Muscle layer of colon (tissue), 2 donors: ENCODE results near the gene FAAP20.

Experiments
- H3K27ac ChIP-seq: one replicate; pipeline ENCODE4 v1.7.0; 2013; ENCODE audit warnings: low read depth, mild to moderate bottlenecking, low read length, moderate library complexity
- H3K27me3 ChIP-seq, 2 donors: one replicate each; pipeline ENCODE4 v1.7.0; 2013; ENCODE audit warnings: low read length in 2 of 2, mild to moderate bottlenecking in 2 of 2; ENCODE audit not compliant: insufficient read depth in 2 of 2, control insufficient read depth in 1 of 2
- H3K36me3 ChIP-seq: one replicate; pipeline ENCODE4 v1.7.0; 2013; ENCODE audit warnings: mild to moderate bottlenecking, low read length; ENCODE audit not compliant: insufficient read depth
- H3K4me1 ChIP-seq: one replicate; pipeline ENCODE4 v1.7.0; 2013; ENCODE audit warnings: mild to moderate bottlenecking, low read length; ENCODE audit not compliant: insufficient read depth
- H3K4me3 ChIP-seq, 2 donors: one replicate each; pipeline ENCODE4 v1.7.0; 2013; ENCODE audit warnings: low read length in 2 of 2, low read depth in 1 of 2, mild to moderate bottlenecking in 1 of 2, moderate library complexity in 1 of 2
- H3K9ac ChIP-seq: one replicate; pipeline ENCODE4 v1.7.0; 2013; ENCODE audit warnings: low read length
- H3K9me3 ChIP-seq: one replicate; pipeline ENCODE4 v1.7.0; 2013; ENCODE audit warnings: mild to moderate bottlenecking, low read length
- donor health status: abdominal sarcoma.
- donor health status: Adenocarcinoma of cecum.

FAAP20 gene

GRCh38 chr1:2172012-2172411 is 22.6 kb downstream of the FAAP20 start:
- Histone ChIP-seq H3K27ac (no peak overlapping the region), H3K9me3 (no peaks in the 10 kb centered on the region), H3K4me1 (peaks cover 8% of the 10 kb centered on the region), H3K4me3 (no peak overlapping the region), H3K27me3 (no peaks in the 10 kb centered on the region), H3K36me3 (no peaks in the 10 kb centered on the region), H3K9ac (no peak overlapping the region)

DNA sequence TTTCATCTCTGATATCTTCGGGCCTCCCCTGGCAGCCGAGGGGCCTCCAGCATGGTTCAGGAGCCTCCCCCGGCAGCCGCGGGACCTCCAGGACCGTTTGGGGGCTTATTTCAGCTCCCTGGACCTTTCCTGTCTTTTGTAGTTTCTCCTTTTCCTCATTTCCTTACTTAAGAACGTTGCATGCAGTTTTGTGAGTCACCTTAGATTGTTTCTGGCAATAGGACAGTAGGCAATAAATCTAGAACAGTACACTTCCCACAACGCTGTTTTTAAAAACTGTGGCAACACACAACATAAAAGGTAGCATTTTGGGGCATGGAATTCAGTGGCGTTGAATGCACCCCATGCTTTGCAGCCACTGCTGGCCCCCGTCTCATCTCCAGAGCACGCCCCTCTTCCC is 24.4 kb downstream of the FAAP20 start:
- H3K9ac ChIP-seq: no peak overlapping the region
- H3K27me3 ChIP-seq: no peaks in the 10 kb centered on the region
- H3K4me1 ChIP-seq: peaks cover 8% of the 10 kb centered on the region
- no peak overlapping the region for H3K4me3 ChIP-seq
- H3K9me3 ChIP-seq: no peaks in the 10 kb centered on the region
- H3K27ac ChIP-seq: no peak overlapping the region
- no peaks in the 10 kb centered on the region for H3K36me3 ChIP-seq

GRCh38 chr1:2169200-2169836 is 25.3 kb downstream of the FAAP20 start:
- Histone ChIP-seq H3K4me3 (no peak overlapping the region), H3K9me3 (no peaks in the 10 kb centered on the region), H3K27me3 (no peaks in the 10 kb centered on the region), H3K36me3 (no peaks in the 10 kb centered on the region), H3K27ac (no peak overlapping the region), H3K9ac (no peak overlapping the region), H3K4me1 (peaks cover 4% of the 10 kb centered on the region)

DNA sequence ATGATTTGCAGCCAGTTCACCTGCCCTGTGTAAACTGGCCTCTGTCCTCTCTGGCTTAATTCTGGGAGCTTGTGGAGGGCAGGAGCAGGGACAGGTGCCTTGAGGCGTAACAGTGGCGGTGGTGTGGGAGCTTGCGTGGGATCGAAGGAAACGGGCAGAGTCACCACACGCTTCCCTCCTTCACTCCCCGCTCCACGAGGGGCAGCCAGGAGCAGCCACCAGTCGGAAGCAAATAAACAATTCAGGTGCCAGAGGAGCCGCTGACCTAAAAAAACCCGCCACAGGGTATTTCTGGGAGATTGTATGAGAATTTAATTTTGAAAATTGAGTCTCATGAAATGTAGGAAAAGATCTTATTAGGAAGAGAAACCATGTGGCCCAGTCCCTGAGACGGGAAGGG is 26.0 kb downstream of the FAAP20 start:
- no peak overlapping the region for H3K4me3 ChIP-seq

GRCh38 chr1:2168090-2168489 is 26.5 kb downstream of the FAAP20 start:
- Histone ChIP-seq H3K9me3 (no peaks in the 10 kb centered on the region), H3K4me3 (no peak overlapping the region), H3K9ac (no peak overlapping the region), H3K27ac (no peak overlapping the region), H3K36me3 (no peaks in the 10 kb centered on the region), H3K27me3 (no peaks in the 10 kb centered on the region), H3K4me1 (no peaks in the 10 kb centered on the region)

More for the DNA sequence above, 26.0 kb downstream of the FAAP20 start:
- Histone ChIP-seq H3K4me1 (no peaks in the 10 kb centered on the region), H3K27me3 (no peaks in the 10 kb centered on the region), H3K9me3 (no peaks in the 10 kb centered on the region), H3K36me3 (no peaks in the 10 kb centered on the region), H3K27ac (no peak overlapping the region), H3K9ac (no peak overlapping the region)

DNA sequence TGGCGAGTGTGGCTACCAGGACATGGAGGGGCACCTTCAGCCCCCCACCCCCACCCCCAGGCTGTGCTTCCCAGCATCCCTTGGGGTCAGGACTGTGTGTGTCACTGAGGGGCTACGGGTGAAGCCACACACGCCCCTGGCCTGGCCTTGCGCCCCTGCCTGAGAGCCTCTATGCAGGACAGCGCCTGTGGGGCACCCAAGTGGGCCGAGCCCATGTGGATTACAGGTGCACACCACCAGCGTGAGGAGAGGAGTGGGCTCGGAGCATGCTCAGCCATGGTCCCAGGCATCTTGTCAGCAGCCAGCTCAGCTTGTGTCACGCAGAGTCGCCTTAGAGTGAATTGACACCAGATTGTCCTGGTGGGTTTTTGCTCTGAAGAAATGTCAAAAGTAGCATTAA is 27.9 kb downstream of the FAAP20 start:
- H3K27me3 ChIP-seq: no peaks in the 10 kb centered on the region

GRCh38 chr1:2166254-2166653 is 28.3 kb downstream of the FAAP20 start:
- no peaks in the 10 kb centered on the region for H3K9me3 ChIP-seq
- H3K9ac ChIP-seq: no peak overlapping the region
- no peak overlapping the region for H3K27ac ChIP-seq
- no peak overlapping the region for H3K4me3 ChIP-seq
- H3K36me3 ChIP-seq: no peaks in the 10 kb centered on the region
- H3K27me3 ChIP-seq: no peaks in the 10 kb centered on the region
- no peaks in the 10 kb centered on the region for H3K4me1 ChIP-seq

More for the DNA sequence above, 27.9 kb downstream of the FAAP20 start:
- H3K4me1 ChIP-seq: no peaks in the 10 kb centered on the region
- no peak overlapping the region for H3K27ac ChIP-seq
- H3K9ac ChIP-seq: no peak overlapping the region
- H3K4me3 ChIP-seq: no peak overlapping the region
- no peaks in the 10 kb centered on the region for H3K36me3 ChIP-seq
- no peaks in the 10 kb centered on the region for H3K9me3 ChIP-seq

DNA sequence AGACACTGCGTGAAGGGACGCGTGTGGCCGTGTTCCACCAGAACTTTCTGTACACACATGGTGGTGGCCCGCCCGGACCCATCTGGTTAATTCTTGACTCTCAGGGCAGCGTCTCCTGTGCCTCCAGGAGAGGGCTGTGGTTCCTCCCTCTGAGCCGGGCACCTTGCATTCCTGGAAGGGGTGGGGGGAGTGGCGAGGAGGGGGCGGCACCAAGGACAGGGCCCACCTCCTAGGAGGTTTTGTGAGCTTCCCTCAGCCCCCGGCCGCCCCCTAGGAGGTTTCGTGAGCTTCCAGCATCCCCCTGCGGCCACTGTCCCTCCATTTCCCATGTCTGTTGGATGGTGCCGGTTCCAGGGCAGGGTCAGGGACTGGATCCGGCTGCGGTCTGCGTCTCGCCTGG is 28.9 kb downstream of the FAAP20 start:
- no peak overlapping the region for H3K4me3 ChIP-seq
- H3K36me3 ChIP-seq: no peaks in the 10 kb centered on the region
- H3K27me3 ChIP-seq: no peaks in the 10 kb centered on the region
- no peaks in the 10 kb centered on the region for H3K9me3 ChIP-seq
- H3K4me1 ChIP-seq: no peaks in the 10 kb centered on the region
- H3K9ac ChIP-seq: no peak overlapping the region
- no peak overlapping the region for H3K27ac ChIP-seq

GRCh38 chr1:2163205-2163604 is 31.4 kb downstream of the FAAP20 start:
- Histone ChIP-seq H3K4me1 (no peaks in the 10 kb centered on the region), H3K36me3 (no peaks in the 10 kb centered on the region), H3K9me3 (no peaks in the 10 kb centered on the region), H3K27ac (no peak overlapping the region), H3K9ac (no peak overlapping the region), H3K27me3 (no peaks in the 10 kb centered on the region), H3K4me3 (no peak overlapping the region)

DNA sequence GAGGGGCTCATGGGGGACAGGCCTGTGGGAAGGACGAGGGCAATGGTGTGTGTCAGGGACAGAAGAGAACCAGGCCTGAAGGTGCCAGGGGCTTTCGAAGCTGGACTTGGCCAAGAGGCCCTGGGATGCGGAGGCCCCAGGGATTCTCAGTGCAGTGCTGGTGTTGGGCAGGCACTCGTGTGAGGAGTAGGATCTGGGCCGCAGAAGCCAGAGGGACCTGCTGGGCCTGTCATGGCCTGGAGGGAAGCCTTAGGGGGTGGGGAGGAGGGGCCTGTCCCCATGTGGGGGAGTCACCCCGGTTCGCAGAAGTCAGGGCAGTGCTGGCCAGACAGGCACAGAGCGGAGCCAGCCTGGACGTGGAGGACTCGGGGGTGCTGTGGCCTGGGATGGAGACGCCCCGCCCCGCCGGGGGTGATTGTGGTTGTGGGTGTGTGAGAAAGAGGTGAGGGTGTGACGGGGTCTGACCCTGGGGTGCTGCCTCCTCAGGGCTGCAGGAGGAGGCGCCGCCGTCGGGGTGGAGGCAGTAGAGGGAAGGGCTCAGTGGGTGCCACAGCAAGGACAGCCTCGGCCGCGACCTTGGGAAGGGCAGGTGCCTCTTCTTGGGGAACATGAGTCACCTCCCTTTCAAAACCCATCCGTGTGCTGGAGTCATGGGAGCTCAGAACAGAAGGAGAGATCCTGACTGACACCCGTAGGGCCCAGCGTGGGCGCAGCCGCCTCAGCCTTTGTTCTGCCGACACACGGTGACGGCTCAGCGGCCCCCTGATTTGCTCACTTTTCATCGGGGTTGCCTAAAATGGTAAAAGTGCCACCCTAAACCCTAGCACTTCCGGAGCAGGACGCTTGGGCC is 33.9 kb downstream of the FAAP20 start:
- H3K9me3 ChIP-seq: no peaks in the 10 kb centered on the region
- H3K4me1 ChIP-seq: no peaks in the 10 kb centered on the region
- no peaks in the 10 kb centered on the region for H3K27me3 ChIP-seq
- no peak overlapping the region for H3K27ac ChIP-seq
- H3K4me3 ChIP-seq: no peak overlapping the region
- H3K9ac ChIP-seq: no peak overlapping the region
- H3K36me3 ChIP-seq: no peaks in the 10 kb centered on the region

DNA sequence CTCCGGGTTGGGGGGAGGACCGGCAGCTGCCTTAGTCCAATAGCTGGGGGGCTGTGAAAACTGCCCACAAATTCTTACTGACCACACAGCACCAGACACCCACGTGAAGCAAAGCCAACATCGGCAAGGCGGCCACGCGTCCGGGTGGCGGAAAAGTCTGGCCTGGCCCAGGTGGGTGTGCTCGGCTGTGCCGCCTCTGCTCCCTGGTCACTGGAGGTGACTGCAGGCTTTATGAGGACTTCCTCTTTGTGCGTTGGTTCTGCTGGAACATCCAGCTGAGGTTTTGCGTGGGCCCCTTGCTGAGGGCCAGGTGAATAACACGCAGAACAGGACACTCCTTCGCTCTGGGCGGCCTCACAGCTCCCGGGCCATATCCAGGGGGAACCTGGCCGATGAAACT is 35.4 kb downstream of the FAAP20 start:
- Histone ChIP-seq H3K27ac (no peak overlapping the region), H3K9me3 (no peaks in the 10 kb centered on the region), H3K36me3 (no peaks in the 10 kb centered on the region)

DNA sequence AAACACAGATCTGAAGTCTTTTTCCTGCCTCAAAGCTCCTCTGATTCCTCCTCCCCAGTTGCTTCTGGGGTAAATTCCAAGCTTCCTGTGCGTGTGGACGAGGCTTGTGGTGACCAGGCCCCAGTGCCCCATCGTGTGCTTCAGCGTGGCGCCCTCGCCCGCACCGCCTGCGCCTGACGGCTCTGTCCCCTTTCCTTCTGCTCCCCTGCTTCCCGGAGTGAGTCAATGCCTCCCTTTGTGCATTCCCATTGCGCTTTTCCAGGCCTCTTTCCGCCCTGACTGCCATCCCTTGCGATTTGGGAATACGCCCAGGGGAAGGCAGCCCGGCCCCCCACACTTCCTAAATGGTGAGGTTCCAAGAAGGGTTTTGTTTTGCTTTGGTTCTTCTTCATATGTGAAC is 36.3 kb downstream of the FAAP20 start:
- H3K9ac ChIP-seq: no peak overlapping the region
- H3K27me3 ChIP-seq: no peaks in the 10 kb centered on the region
- no peak overlapping the region for H3K4me3 ChIP-seq
- no peaks in the 10 kb centered on the region for H3K36me3 ChIP-seq
- no peaks in the 10 kb centered on the region for H3K9me3 ChIP-seq
- H3K27ac ChIP-seq: no peak overlapping the region
- no peaks in the 10 kb centered on the region for H3K4me1 ChIP-seq

More for the DNA sequence above, 35.4 kb downstream of the FAAP20 start:
- Histone ChIP-seq H3K9ac (no peak overlapping the region), H3K27me3 (no peaks in the 10 kb centered on the region), H3K4me1 (no peaks in the 10 kb centered on the region), H3K4me3 (no peak overlapping the region)
